Retinal pigment epithelial cell (primary cell): Measurements from ENCODE around the gene PLS3.

ENCODE experiments used
- DNase-seq: peaks from one replicate; pipeline ENCODE4 v3.0.0-alpha.2; 2010; ENCODE audit warnings: low read depth
- H3K4me3 ChIP-seq: 2 replicates; pipeline ENCODE4 v1.5.1; 2011; ENCODE audit warnings: mild to moderate bottlenecking, low read length, control low read depth, moderate library complexity
- CTCF ChIP-seq: conservative IDR thresholded peaks from 2 replicates; pipeline ENCODE4 v1.5.1; 2011; ENCODE audit warnings: low read depth, low read length, control low read depth, inconsistent platforms

Gene PLS3

GRCh38 chrX:115602729-115603389 is 41.9 kb downstream of the PLS3 start:
- no peak for DNase-seq
- no peak for TF ChIP-seq CTCF
- H3K4me3 ChIP-seq: no peak overlapping the region

- no peak for DNase-seq
- H3K4me3 ChIP-seq: no peak overlapping the region
- TF ChIP-seq CTCF: no peak
Observed at GRCh38 chrX:115603534-115604074, 42.6 kb downstream of the PLS3 start.

- no peak for TF ChIP-seq CTCF
- DNase-seq: no peak
- H3K4me3 ChIP-seq: no peak overlapping the region
Observed at GRCh38 chrX:115606861-115607260, 45.9 kb downstream of the PLS3 start.

GRCh38 chrX:115609621-115610020 is 48.6 kb downstream of the PLS3 start:
- no peak overlapping the region for H3K4me3 ChIP-seq
- DNase-seq: no peak

GRCh38 chrX:115616943-115617563 is 56.1 kb downstream of the PLS3 start:
- DNase-seq: no peak
- no peak overlapping the region for H3K4me3 ChIP-seq
- TF ChIP-seq CTCF: no peak

More at GRCh38 chrX:115609621-115610020, 48.6 kb downstream of the PLS3 start:
- TF ChIP-seq CTCF: no peak

- TF ChIP-seq CTCF: no peak
- no peak for DNase-seq
- H3K4me3 ChIP-seq: no peak overlapping the region
Observed at GRCh38 chrX:115622534-115622933, 61.6 kb downstream of the PLS3 start.

GRCh38 chrX:115624916-115625315 is 63.9 kb downstream of the PLS3 start:
- no peak for DNase-seq
- TF ChIP-seq CTCF: no peak
- H3K4me3 ChIP-seq: no peak overlapping the region
